SK-N-SH (cell line): ENCODE measurements around the gene DLD. TPM values are rescaled to one million over a fixed set of nuclear protein-coding genes. Genes with fewer than 3 reads are reported as not detected.

ENCODE experiments used
- CTCF ChIA-PET: fragments of 300-600, 350-600 bp; formaldehyde crosslinking; extraction: SDS; loops from one replicate; lab custom pipeline; 2021; lab: Yijun Ruan, JAX
- POLR2A ChIA-PET: fragments of 350-600 bp; sonication (Branson Sonifier 250); formaldehyde crosslinking; extraction: SDS; loops from one replicate; lab custom pipeline; 2020; ENCODE audit warnings: antibody characterized with exemption, inconsistent platforms; lab: Yijun Ruan, JAX
- DNase-seq: peaks from one replicate; pipeline ENCODE4 v3.0.0; 2012
- H2AFZ ChIP-seq: fragments of 200-600 bp; sonication (generic); 2 replicates; pipeline ENCODE4 v1.8.1; 2016; ENCODE audit warnings: antibody characterized with exemption, mild to moderate bottlenecking, low read depth
- H3F3A ChIP-seq: fragments of 200-600 bp; sonication (generic); replicated peaks from 2 replicates; pipeline ENCODE3; 2016; ENCODE audit warnings: antibody characterized with exemption, mild to moderate bottlenecking; ENCODE audit not compliant: insufficient read depth
- H3K27ac ChIP-seq, 2 experiments: fragments of 200-500 bp in 1 of 2; fragments of 200-600 bp in 1 of 2; sonication (Bioruptor generic) in 1 of 2; sonication (generic), shearing (Covaris generic) in 1 of 2; 2 replicates each; pipeline versions ENCODE4 v1.5.1 to v1.6.1; 2014 to 2016; ENCODE audit warnings: low read depth in 2 of 2, inconsistent platforms in 1 of 2, low read length in 1 of 2, mild to moderate bottlenecking in 1 of 2, mixed read lengths in 1 of 2
- H3K27me3 ChIP-seq: fragments of 200-600 bp; sonication (generic), shearing (Covaris generic); 2 replicates; pipeline ENCODE4 v1.6.1; 2016; ENCODE audit warnings: mixed run types; ENCODE audit not compliant: insufficient read depth
- H3K36me3 ChIP-seq, 2 experiments: fragments of 200-500 bp in 1 of 2; fragments of 200-600 bp in 1 of 2; sonication (Bioruptor generic) in 1 of 2; sonication (generic) in 1 of 2; replicated peaks in 1 of 2; 2 replicates each; pipeline versions ENCODE3 to v1.5.1; 2014 to 2016; ENCODE audit warnings: low read length in 1 of 2, mild to moderate bottlenecking in 1 of 2; ENCODE audit not compliant: insufficient read depth in 2 of 2, control insufficient read depth in 1 of 2
- H3K4me1 ChIP-seq, 2 experiments: fragments of 200-500 bp in 1 of 2; fragments of 200-600 bp in 1 of 2; sonication (Bioruptor generic) in 1 of 2; sonication (generic), shearing (Covaris generic) in 1 of 2; 2 replicates each; pipeline versions ENCODE4 v1.5.1 to v1.6.1; 2014 to 2016; ENCODE audit warnings: low read depth in 1 of 2, low read length in 1 of 2, mixed run types in 1 of 2; ENCODE audit not compliant: insufficient read depth in 2 of 2, control insufficient read depth in 1 of 2
- H3K4me2 ChIP-seq: fragments of 200-600 bp; sonication (generic), shearing (Covaris generic); 2 replicates; pipeline ENCODE4 v1.6.1; 2017; ENCODE audit warnings: mixed run types
- H3K4me3 ChIP-seq, 2 experiments: fragments of 200-500 bp in 1 of 2; fragments of 200-600 bp in 1 of 2; sonication (Bioruptor generic) in 1 of 2; sonication (generic), shearing (Covaris generic) in 1 of 2; 2 replicates each; pipeline versions ENCODE4 v1.5.1 to v1.8.1; 2014 to 2016; ENCODE audit warnings: low read depth in 2 of 2, inconsistent platforms in 1 of 2, low read length in 1 of 2, mild to moderate bottlenecking in 1 of 2, mixed read lengths in 1 of 2, moderate library complexity in 1 of 2
- H3K79me2 ChIP-seq: fragments of 200-600 bp; sonication (generic); 2 replicates; pipeline ENCODE4 v1.8.1; 2017; ENCODE audit warnings: mild to moderate bottlenecking; ENCODE audit not compliant: insufficient read depth
- H3K9ac ChIP-seq: fragments of 200-600 bp; sonication (generic); 2 replicates; pipeline ENCODE4 v1.6.1; 2017; ENCODE audit warnings: mixed run types
- H3K9me2 ChIP-seq: fragments of 200-600 bp; sonication (generic); 2 replicates; pipeline ENCODE4 v1.6.1; 2017; ENCODE audit warnings: mixed run types
- H3K9me3 ChIP-seq: fragments of 200-600 bp; sonication (generic); 2 replicates; pipeline ENCODE4 v1.6.1; 2017; ENCODE audit warnings: mixed run types, mild to moderate bottlenecking, moderate library complexity
- H4K20me1 ChIP-seq: fragments of 200-600 bp; sonication (generic); 2 replicates; pipeline ENCODE4 v1.6.1; 2017; ENCODE audit warnings: mild to moderate bottlenecking, mixed run types; ENCODE audit not compliant: insufficient read depth
- ELF1 ChIP-seq: IDR thresholded peaks from 2 replicates; pipeline ENCODE4 v1.4.0; 2012
- EP300 ChIP-seq, 2 experiments: IDR thresholded peaks; 2 replicates each; pipeline versions ENCODE4 v1.4.0 to v1.6.1; 2012; ENCODE audit warnings: borderline replicate concordance in 1 of 2, low read depth in 1 of 2, low read length in 1 of 2
- EZH2phosphoT487 ChIP-seq: fragments of 200-600 bp; sonication (generic); IDR thresholded peaks from 2 replicates; pipeline ENCODE4 v1.6.1; 2017; ENCODE audit warnings: low read depth, mixed run types, mild to moderate bottlenecking, antibody characterized with exemption, moderate library complexity, borderline replicate concordance
- FOXJ3 ChIP-seq: sonication (generic); formaldehyde crosslinking; IDR thresholded peaks from 2 replicates; pipeline ENCODE4 v1.5.1; 2020; ENCODE audit warnings: mild to moderate bottlenecking, missing genetic modification reagents
- FOXM1 ChIP-seq: IDR thresholded peaks from 2 replicates; pipeline ENCODE4 v1.4.0; 2012; ENCODE audit warnings: low read depth, mild to moderate bottlenecking
- JUND ChIP-seq: IDR thresholded peaks from 2 replicates; pipeline ENCODE4 v1.4.0; 2012
- NRF1 ChIP-seq: IDR thresholded peaks from 2 replicates; pipeline ENCODE4 v1.6.1; 2012; ENCODE audit warnings: low read depth, mild to moderate bottlenecking, low read length
- POLR2AphosphoS5 ChIP-seq: IDR thresholded peaks from 2 replicates; pipeline ENCODE4 v1.6.1; 2012; ENCODE audit warnings: low read depth, low read length
- RAD21 ChIP-seq: IDR thresholded peaks from 2 replicates; pipeline ENCODE4 v1.6.1; 2012; ENCODE audit warnings: mild to moderate bottlenecking, low read length
- RCOR1 ChIP-seq: fragments of 150-350 bp; IDR thresholded peaks from 2 replicates; pipeline ENCODE4 v1.6.1; 2017; ENCODE audit warnings: antibody characterized with exemption, low read length
- RXRA ChIP-seq: IDR thresholded peaks from 2 replicates; pipeline ENCODE4 v1.4.0; 2012; ENCODE audit warnings: low read depth, mild to moderate bottlenecking, borderline replicate concordance
- SMC3 ChIP-seq: IDR thresholded peaks from 2 replicates; pipeline ENCODE4 v1.6.1; 2012; ENCODE audit warnings: low read depth, low read length, improper control_type of control experiment
- TAF1 ChIP-seq: IDR thresholded peaks from 2 replicates; pipeline ENCODE4 v1.6.1; 2012; ENCODE audit warnings: low read depth, mild to moderate bottlenecking, low read length, moderate library complexity, borderline replicate concordance
- TCF12 ChIP-seq: IDR thresholded peaks from 2 replicates; pipeline ENCODE4 v1.4.0; 2012
- TEAD4 ChIP-seq: IDR thresholded peaks from 2 replicates; pipeline ENCODE4 v1.4.0; 2012; ENCODE audit warnings: mild to moderate bottlenecking, borderline replicate concordance; ENCODE audit not compliant: insufficient read depth
- YY1 ChIP-seq: IDR thresholded peaks from 2 replicates; pipeline ENCODE4 v1.4.0; 2012; ENCODE audit warnings: low read depth, mild to moderate bottlenecking
- ZBTB33 ChIP-seq: IDR thresholded peaks from 2 replicates; pipeline ENCODE4 v1.4.0; 2012; ENCODE audit warnings: low read depth, borderline replicate concordance
- WGBS: methylation state at CpG from one replicate; pipeline ENCODE4 v1.1.6; 2017; ENCODE audit warnings: low lambda C conversion rate; 5-methylcytosine and 5-hydroxymethylcytosine counted together
- polyA plus RNA-seq, 3 experiments: library from polyadenylated mRNA; depleted of rRNA; stranded (reverse); fragments of >200 nt; gene quantifications; 2 replicates each; pipeline ENCODE4 v1.2.3, GENCODE V29; 2012
- TF ChIP-seq, protein P1 (sequence below): IDR thresholded peaks from 2 replicates; pipeline ENCODE4; 2012
- TF ChIP-seq, protein P2 (sequence below): IDR thresholded peaks from 2 replicates; pipeline ENCODE4 v1.4.0; 2012; ENCODE audit warnings: low read depth
- TF ChIP-seq, protein P3 (sequence below): IDR thresholded peaks from 2 replicates; pipeline ENCODE4 v1.6.1; 2012; ENCODE audit warnings: mild to moderate bottlenecking, low read depth, low read length, moderate library complexity

The DLD gene
- polyA plus RNA-seq, 1 of the 3 experiments (the other 2 are of a cell fraction): 140 TPM

GRCh38 chr7:107909445-107909844 is 18.5 kb downstream of the DLD start:
- WGBS: 93% methylated on average over 1 of the region's 1 CpG

More at GRCh38 chr7:107909445-107909844, 18.5 kb downstream of the DLD start:
- Histone ChIP-seq H3K79me2 (peaks cover 45% of the 10 kb centered on the region), H3K4me3 (no peak overlapping the region), H3K4me1 (peaks cover 0 to 8% of the 10 kb centered on the region in 2 experiments; a peak in 1 of 4 replicates), H3K9me3 (no peaks in the 10 kb centered on the region), H2AFZ (no peak overlapping the region), H3K27ac (no peak overlapping the region), H3K27me3 (no peaks in the 10 kb centered on the region), H3F3A (peaks cover 18% of the 10 kb centered on the region), H3K36me3 (peaks cover 77 to 99% of the 10 kb centered on the region in 2 experiments), H3K9me2 (no peaks in the 10 kb centered on the region), H3K9ac (no peak overlapping the region), H4K20me1 (no peaks in the 10 kb centered on the region), H3K4me2 (no peak overlapping the region)
- CTCF ChIA-PET: interaction anchor here (1.2 to 1.5 kb wide), 3 partner anchors 10 to 39 kb away, joined by 3 to 6 read pairs (median 3); no protein-coding TSS in a partner anchor
- DNase-seq: no peak
- TF ChIP-seq RCOR1 (no peak), RXRA (no peak), NRF1 (no peak), RAD21 (no peak), TEAD4 (no peak), FOXM1 (no peak), FOXJ3 (CRISPR knock-in tag) (no peak), TAF1 (no peak), ZBTB33 (no peak), SMC3 (no peak), EZH2phosphoT487 (no peak), JUND (no peak), YY1 (no peak), POLR2AphosphoS5 (no peak), TCF12 (no peak), ELF1 (no peak), EP300 (IDR thresholded peaks at IDR 0.05; ENCODE audit: borderline replicate concordance in 1 of 2, low read depth in 1 of 2, low read length in 1 of 2) (no peak)
- TF ChIP-seq, protein P1, sequence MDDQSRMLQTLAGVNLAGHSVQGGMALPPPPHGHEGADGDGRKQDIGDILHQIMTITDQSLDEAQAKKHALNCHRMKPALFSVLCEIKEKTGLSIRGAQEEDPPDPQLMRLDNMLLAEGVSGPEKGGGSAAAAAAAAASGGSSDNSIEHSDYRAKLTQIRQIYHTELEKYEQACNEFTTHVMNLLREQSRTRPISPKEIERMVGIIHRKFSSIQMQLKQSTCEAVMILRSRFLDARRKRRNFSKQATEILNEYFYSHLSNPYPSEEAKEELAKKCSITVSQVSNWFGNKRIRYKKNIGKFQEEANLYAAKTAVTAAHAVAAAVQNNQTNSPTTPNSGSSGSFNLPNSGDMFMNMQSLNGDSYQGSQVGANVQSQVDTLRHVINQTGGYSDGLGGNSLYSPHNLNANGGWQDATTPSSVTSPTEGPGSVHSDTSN: no peak
- TF ChIP-seq, protein P2, sequence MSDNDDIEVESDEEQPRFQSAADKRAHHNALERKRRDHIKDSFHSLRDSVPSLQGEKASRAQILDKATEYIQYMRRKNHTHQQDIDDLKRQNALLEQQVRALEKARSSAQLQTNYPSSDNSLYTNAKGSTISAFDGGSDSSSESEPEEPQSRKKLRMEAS: no peak
- TF ChIP-seq, protein P3, sequence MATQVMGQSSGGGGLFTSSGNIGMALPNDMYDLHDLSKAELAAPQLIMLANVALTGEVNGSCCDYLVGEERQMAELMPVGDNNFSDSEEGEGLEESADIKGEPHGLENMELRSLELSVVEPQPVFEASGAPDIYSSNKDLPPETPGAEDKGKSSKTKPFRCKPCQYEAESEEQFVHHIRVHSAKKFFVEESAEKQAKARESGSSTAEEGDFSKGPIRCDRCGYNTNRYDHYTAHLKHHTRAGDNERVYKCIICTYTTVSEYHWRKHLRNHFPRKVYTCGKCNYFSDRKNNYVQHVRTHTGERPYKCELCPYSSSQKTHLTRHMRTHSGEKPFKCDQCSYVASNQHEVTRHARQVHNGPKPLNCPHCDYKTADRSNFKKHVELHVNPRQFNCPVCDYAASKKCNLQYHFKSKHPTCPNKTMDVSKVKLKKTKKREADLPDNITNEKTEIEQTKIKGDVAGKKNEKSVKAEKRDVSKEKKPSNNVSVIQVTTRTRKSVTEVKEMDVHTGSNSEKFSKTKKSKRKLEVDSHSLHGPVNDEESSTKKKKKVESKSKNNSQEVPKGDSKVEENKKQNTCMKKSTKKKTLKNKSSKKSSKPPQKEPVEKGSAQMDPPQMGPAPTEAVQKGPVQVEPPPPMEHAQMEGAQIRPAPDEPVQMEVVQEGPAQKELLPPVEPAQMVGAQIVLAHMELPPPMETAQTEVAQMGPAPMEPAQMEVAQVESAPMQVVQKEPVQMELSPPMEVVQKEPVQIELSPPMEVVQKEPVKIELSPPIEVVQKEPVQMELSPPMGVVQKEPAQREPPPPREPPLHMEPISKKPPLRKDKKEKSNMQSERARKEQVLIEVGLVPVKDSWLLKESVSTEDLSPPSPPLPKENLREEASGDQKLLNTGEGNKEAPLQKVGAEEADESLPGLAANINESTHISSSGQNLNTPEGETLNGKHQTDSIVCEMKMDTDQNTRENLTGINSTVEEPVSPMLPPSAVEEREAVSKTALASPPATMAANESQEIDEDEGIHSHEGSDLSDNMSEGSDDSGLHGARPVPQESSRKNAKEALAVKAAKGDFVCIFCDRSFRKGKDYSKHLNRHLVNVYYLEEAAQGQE: no peak
- POLR2A ChIA-PET: no interaction called here
